NCI-H2196 treated with DMSO at 0.1 percent for 48 hours (cell line): ENCODE measurements around the gene TIAM1.

Experiments used
- DNase-seq: peaks from one replicate; lab custom pipeline; 2025; ENCODE audit not compliant: unreplicated experiment; lab: John Stamatoyannopoulos, UW

Gene TIAM1

DNA sequence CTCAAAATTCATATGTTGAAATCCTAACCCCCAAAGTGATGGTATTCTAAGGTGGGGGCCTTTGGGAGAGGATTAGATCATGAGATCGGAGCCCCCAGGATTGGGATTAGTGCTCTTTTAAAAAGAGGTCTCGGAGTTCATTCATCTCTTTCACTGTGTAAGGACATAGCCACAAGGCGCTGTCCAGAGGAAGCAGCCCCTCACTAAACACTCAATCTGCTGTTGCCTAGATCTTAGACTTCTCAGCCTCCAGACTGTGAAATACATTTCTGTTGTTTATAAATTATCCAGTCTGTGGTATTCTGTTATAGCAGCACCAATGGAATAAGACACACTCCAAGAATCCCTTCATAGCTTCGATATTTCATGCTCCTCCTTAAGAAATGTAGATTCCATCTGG is 12.4 kb upstream of the TIAM1 start:
- no peak for DNase-seq

DNA sequence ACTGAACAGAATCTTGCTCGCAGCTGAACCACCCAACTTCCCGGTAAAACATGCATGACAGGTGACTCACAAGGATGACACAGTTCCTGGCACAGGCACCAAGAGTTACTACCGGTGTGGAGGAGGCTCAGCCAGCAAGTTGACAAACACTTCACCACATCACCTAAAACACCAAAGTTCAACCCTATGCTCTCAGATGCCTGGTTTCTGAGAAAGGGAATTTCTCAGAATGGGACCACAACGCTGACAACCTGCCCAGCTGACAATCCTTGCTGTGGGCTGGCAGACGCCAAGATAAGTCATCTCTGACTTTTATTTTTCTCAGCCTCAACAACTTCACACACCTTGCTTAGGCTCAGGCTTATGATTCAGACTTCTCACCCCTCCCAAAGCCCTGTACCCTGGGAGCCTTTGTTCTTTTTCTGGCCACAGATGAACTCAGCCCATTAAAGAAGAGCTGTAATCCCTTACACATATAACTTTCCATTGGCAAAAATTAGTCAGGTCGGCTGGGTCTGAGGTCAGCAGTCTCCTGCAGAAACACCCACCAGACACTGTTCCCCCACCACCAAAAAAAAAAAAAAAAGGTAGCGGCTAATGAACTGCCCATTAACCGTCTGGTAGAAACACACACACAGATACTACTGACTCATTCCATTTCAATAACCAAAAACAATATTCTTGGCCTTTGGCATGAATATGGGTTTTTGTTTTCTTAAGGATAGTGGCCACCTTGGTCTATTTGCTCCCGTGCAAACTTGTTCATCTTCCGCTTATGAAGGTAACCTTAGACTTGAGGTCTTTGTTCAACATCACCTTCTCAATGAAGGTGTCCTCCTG is 10.8 kb upstream of the TIAM1 start:
- peak; percentile 69 for DNase-seq

GRCh38 chr21:31354122-31354521 is 10.1 kb upstream of the TIAM1 start:
- no peak for DNase-seq

GRCh38 chr21:31352836-31353235 is 8.8 kb upstream of the TIAM1 start:
- DNase-seq: no peak

GRCh38 chr21:31351960-31352359 is 7.9 kb upstream of the TIAM1 start:
- no peak for DNase-seq

- DNase-seq: no peak
These were observed 7.4 kb upstream of the TIAM1 start for GRCh38 chr21:31351438-31351837.

DNA sequence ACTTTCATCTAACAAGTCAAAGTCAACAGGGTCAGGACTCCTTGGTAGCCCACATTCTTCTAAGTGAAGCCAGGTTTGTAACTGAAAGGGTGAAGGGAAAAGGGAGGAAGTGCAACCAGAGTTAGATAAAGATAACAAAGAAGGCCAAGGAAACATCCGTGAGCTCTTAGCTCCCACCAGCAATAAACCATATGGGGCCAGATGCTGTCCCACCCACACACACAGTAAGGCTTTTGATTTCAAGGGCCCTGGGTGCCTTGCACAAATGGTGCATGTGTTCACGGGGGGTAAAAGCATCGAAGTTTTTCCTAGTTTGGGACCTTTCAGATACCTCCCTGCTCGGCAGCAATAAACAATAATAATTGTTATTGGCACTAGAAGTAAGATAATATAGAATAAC is 5.1 kb upstream of the TIAM1 start:
- DNase-seq: no peak

- DNase-seq: no peak
These were observed 4.1 kb upstream of the TIAM1 start for GRCh38 chr21:31348188-31348587.

- no peak for DNase-seq
These were observed 3.5 kb upstream of the TIAM1 start for GRCh38 chr21:31347435-31348032.

DNA sequence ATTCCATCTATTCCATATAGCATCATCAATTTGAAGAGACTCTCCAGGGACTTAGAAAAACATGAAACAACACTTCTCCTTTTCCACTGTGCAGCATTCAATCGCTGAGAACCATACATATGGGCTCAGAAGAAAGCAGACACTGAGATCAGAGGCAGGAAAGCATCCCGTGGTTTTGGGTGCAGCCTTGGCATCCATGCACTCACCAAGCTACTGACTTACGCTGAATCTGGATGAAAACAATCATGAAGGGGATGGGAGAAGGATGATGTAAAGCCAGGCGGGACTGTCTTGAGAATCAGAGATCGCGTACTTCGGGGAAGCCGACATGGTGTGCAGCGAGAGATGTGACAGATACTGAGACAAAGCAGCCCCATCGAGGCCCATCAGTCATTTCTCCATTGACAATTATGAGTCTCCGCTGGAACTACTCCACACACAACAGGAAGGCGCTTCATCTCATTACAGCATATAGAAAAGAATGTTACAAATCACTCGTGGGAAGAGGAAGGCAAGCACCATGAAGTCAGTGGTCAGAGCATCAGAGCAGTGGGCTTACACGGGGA is 2.3 kb upstream of the TIAM1 start:
- DNase-seq: no peak

DNA sequence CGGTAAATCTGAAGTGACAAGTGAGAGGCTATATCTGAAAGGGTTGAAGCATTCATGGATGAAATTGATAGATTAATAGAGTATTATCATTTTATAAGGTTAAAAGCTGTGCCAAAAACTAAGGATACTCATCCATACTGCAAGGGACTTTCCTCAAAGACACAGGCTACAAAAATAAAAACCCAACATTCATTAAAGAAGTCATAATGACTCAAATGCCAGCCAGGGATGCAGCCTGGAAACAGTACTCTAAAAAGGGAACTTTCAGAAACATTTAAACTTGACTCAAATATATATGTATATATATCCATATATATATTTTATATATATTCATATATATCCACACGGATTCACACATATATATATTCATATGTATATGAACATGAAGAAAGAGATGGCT is 1.1 kb upstream of the TIAM1 start:
- DNase-seq: no peak

DNA sequence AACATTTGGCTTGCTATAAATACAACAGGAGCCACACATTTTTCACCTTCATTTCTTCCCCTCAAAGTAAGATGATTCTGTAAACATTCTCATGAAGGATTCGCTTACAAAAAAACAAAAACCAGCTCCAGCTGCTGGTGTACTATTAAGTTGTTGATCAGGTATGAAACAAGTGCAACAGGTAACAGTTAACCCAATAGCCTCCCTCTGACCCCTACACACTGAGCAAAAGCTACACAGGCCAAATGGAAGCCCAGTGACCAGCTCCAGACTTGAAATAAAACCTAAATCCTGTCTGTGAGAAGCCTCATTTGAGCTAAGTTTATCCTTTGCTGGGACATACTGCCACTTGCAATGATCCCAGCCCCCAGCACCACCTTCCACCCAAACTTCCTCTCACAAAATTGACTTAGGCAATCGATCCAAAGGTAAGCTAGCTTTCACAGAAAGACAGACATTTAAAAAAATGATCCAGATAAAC is 991 bp downstream of the TIAM1 start:
- DNase-seq: no peak

GRCh38 chr21:31342348-31342747 is 1.7 kb downstream of the TIAM1 start:
- DNase-seq: no peak

DNA sequence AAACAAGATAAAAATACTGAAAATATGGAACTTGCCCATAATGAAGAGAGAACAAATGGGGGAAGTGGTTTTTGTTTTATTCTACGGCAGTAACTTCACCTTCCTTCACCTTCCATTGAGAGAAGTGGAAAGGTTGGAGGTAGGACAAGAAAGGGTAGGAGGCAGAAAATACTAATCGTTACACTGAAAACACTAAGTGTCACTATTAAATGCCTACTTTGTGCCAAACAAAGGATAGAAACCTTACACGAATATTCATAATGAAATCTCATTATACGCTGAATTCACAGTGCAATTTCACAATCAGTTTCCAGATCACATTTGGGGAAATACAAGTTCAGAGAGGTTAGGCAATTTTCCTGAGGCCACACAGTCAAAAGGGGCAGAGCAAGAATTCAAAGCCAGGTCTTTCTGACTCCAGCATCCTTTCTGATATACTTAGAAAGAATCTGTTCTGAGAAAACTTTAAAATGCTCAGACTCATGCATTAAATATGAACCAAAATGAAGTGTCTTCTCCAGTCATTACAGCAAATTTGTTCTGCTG is 3.0 kb downstream of the TIAM1 start:
- no peak for DNase-seq

GRCh38 chr21:31340514-31340913 is 3.5 kb downstream of the TIAM1 start:
- DNase-seq: no peak

DNA sequence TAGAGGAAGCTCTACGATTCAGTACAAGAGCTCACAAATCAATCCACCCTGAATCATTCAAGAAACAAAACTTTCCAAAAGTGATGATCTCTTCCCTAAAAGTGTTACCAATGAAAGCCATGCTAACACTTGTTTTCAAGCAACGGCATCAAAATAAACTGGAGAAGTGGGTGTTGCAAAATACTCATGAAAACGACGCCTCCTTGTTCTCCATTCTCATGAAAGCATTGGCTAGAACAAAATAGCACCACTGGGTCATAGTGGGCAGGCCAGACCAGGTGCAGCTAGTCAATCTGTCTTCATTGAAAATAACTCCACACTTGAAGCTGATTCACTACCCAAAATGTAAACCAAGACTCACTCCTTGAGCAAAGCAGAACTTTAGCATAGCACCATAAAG is 4.3 kb downstream of the TIAM1 start:
- no peak for DNase-seq

GRCh38 chr21:31338908-31339368 is 5.1 kb downstream of the TIAM1 start:
- no peak for DNase-seq

GRCh38 chr21:31337996-31338907 is 5.8 kb downstream of the TIAM1 start:
- DNase-seq: no peak

- DNase-seq: no peak
These were observed 7.0 kb downstream of the TIAM1 start for GRCh38 chr21:31337086-31337485.

GRCh38 chr21:31336739-31337040 is 7.4 kb downstream of the TIAM1 start:
- DNase-seq: no peak
